ENCODE results near the gene TBPL1.
A peak's percentile ranks its signal among the peaks of the same experiment; 100 is the strongest.

The TBPL1 gene

GRCh38 chr6:133957780-133958242 lies 4.8 kb downstream of the TBPL1 start:
- CTCF ChIA-PET = no interaction called here
- no peak overlapping the region for H3K27ac ChIP-seq
- POLR2A ChIA-PET (ENCODE audit: low non-redundant PET) = no interaction called here
- no peak for TF ChIP-seq CTCF (conservative IDR thresholded peaks at IDR 0.05; ENCODE audit: low read depth)
- no peak for DNase-seq (ENCODE audit: low spot score)

DNA sequence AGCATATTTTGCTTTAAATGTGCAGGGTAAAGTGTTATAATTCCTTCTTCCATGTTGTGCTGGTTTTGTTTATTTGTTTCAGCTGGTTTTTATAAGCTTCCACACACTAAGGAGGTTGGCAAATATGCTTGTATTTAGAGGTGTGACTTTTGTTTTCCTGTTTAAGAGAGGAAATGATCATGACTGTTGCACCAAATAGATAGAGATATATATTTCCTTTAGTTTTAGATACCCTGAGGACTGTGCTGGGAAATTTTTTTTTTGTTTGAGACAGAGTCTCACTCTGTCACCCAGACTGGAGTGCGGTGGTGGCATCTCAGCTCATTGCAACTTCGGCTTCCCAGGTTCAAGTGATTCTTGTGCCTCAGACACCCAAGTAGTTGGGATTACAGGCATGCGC lies 5.8 kb downstream of the TBPL1 start:
- ChIA-PET POLR2A (ENCODE audit: low non-redundant PET) (no interaction called here), CTCF (interaction anchor here (0.6 to 0.7 kb wide), 4 partner anchors 19 to 1067 kb away, joined by 3 to 5 read pairs (median 4); no protein-coding TSS in a partner anchor)
- H3K27ac ChIP-seq = no peak overlapping the region
- no peak for DNase-seq (ENCODE audit: low spot score)
- TF ChIP-seq CTCF (conservative IDR thresholded peaks at IDR 0.05; ENCODE audit: low read depth) = no peak

DNA sequence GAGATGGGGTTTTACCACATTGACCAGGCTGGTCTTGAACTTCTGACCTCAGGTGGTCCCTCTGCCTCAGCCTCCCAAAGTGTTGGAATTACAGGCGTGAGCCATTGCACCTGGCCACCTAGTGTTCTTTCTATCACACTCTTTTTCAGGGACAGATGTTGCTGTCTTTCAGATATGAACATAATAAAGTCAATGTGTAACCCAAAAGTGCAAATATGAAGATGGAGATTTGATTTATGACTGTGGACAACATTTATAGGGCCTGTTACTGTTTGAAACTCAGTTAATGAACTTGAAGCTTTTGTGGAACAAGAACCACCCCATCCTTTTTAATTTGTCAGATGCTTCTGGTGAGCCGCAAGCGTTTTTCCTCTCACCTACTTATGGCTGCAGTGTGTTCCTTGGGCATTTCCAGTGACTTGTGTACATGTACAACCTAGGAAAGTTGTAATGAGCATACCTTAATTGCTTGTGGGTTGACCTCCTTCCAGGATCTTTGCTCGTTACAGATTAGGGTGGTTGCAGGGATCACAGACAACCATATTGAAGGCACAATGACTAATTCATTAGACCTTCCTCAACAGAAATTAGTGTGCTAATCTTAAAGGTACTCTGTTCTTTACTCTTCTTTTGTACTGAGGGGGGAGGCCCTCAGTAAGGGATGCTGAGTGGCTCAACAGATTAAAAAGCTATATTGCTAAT lies 6.8 kb downstream of the TBPL1 start:
- ChIA-PET CTCF (no interaction called here), POLR2A (ENCODE audit: low non-redundant PET) (no interaction called here)

GRCh38 chr6:133961831-133962230 lies 8.8 kb downstream of the TBPL1 start:
- no peak for TF ChIP-seq CTCF (conservative IDR thresholded peaks at IDR 0.05; ENCODE audit: low read depth)
- POLR2A ChIA-PET (ENCODE audit: low non-redundant PET) = no interaction called here
- CTCF ChIA-PET = interaction anchor here (0.6 to 1.2 kb wide), 3 partner anchors 101 to 1366 kb away, joined by 3 read pairs; no protein-coding TSS in a partner anchor
- no peak for DNase-seq (ENCODE audit: low spot score)
- no peak overlapping the region for H3K27ac ChIP-seq

More for the DNA sequence above, 6.8 kb downstream of the TBPL1 start:
- no peak for DNase-seq (ENCODE audit: low spot score)
- TF ChIP-seq CTCF (conservative IDR thresholded peaks at IDR 0.05; ENCODE audit: low read depth) = no peak
- H3K27ac ChIP-seq = no peak overlapping the region

DNA sequence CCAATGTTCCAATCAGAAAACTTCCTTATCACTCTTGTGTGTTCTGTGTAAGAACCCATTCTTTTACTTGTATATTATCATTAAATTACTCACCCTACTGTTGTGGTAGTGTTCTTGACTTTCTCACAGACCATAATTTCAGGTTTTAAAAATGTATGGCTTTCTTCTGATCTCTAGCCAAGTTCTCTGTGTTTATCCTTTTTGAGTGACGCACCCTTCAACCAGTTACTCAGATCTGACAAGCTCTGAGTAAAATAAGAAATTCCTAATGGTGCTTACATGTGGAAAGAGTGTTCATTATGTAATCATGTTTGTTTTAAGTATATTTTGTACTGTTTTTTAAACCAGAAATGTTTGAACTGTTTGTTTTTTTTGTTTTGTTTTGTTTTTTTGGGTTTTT lies 11.0 kb downstream of the TBPL1 start:
- ChIA-PET CTCF (interaction anchor here (0.7 kb wide), 2 partner anchors 226 to 520 kb away, joined by 4 read pairs; no protein-coding TSS in a partner anchor), POLR2A (ENCODE audit: low non-redundant PET) (interaction anchor here (0.7 kb wide), 1 partner anchor 94 kb away, joined by 3 read pairs; no protein-coding TSS in a partner anchor)
- DNase-seq (ENCODE audit: low spot score) = peak; percentile 64
- TF ChIP-seq CTCF (conservative IDR thresholded peaks at IDR 0.05; ENCODE audit: low read depth) = no peak
- H3K27ac ChIP-seq = peak overlapping the region; percentile 48

DNA sequence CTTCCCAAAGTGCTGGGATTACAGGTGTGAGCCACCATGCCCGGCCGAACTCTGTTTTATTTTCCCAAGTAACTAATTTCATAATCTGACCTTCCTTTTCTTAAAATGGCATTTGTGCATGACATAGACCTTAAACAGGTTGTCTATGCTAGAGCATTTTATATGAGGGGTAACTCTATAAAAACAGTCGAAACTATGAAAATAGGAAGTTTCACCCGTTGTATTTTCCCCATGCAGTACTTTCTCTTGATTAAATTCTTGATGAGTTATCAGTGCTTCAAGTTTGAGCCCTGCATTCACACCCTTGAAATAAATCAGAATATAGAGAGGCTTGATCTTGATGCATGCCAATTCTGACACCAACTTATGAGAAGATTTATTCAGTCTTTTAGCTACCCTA lies 11.7 kb downstream of the TBPL1 start:
- ChIA-PET POLR2A (ENCODE audit: low non-redundant PET) (no interaction called here), CTCF (interaction anchor here (0.7 kb wide), 1 partner anchor 227 kb away, joined by 4 read pairs; no protein-coding TSS in a partner anchor)
- no peak for DNase-seq (ENCODE audit: low spot score)

More for the DNA sequence above, 11.7 kb downstream of the TBPL1 start:
- no peak for TF ChIP-seq CTCF (conservative IDR thresholded peaks at IDR 0.05; ENCODE audit: low read depth)
- no peak overlapping the region for H3K27ac ChIP-seq

Data from RWPE1 (cell line).